NOMO-1 treated with dmso at 0.1 percent for 144 hours (cell line): ENCODE measurements around the gene SLC22A12.

Experiments
- DNase-seq: peaks from one replicate; lab custom pipeline; 2025; ENCODE audit not compliant: unreplicated experiment; lab: John Stamatoyannopoulos, UW

Gene SLC22A12

GRCh38 chr11:64643256-64643881, 52.3 kb downstream of the SLC22A12 start:
- DNase-seq = no peak

GRCh38 chr11:64643920-64644646, 53.1 kb downstream of the SLC22A12 start:
- no peak for DNase-seq

DNA sequence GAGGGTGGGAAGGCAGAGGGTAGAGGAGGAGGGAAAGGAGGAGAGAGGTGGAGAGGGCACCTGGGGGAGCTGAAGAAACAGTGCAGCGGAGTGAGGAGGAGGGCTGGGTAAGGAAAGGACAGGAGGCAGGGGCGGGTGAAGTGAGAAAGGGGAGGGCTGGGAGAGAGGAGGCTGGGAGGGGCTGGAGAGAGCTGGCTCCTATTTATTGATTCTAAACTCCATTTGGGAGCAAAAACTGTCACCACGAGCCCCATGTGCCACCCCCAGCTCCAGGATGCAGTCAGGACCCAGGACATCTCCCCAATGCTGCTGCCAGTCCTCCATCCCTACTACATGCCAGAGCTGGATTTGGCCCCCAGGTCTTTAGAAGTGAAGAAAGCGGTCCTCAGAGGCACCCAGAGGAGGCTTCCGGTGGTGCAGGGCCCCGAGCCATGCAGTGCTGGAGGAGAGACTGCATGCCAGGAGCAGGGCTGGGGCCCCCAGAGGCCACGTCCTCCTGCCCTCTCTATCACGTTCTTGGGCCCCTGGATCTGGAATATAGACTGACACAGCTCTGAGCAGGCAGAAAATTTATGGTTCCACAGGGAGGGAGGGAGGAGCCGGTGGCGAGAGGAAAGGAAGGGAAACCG, 53.7 kb downstream of the SLC22A12 start:
- no peak for DNase-seq

GRCh38 chr11:64647019-64647779, 56.2 kb downstream of the SLC22A12 start:
- no peak for DNase-seq

GRCh38 chr11:64648551-64648950, 57.5 kb downstream of the SLC22A12 start:
- DNase-seq = no peak

GRCh38 chr11:64649291-64649697, 58.3 kb downstream of the SLC22A12 start:
- DNase-seq = no peak

GRCh38 chr11:64650923-64651523, 60.0 kb downstream of the SLC22A12 start:
- no peak for DNase-seq
